Spleen (tissue), 11 donors: ENCODE results near the gene FBXO28. TPM values are rescaled to one million over a fixed set of nuclear protein-coding genes. Genes with fewer than 3 reads are reported as not detected.

Experiments
- DNase-seq: peaks from one replicate; pipeline ENCODE4 v3.0.0-alpha.2; 2020
- H3K27ac ChIP-seq, 8 donors: fragments of 200-600 bp; sonication (generic) in 7 of 8; 1 replicate in 4 of 8; 2 replicates in 4 of 8; pipeline versions ENCODE4 v1.5.0 to v1.8.0; 2016 to 2021; ENCODE audit warnings: inconsistent platforms in 4 of 8, mild to moderate bottlenecking in 4 of 8, moderate library complexity in 1 of 8
- H3K27me3 ChIP-seq, 7 donors: fragments of 200-600 bp; sonication (generic) in 6 of 7; replicated peaks in 1 of 7; 1 replicate in 4 of 7; 2 replicates in 3 of 7; pipeline versions ENCODE4 v1.5.0 to v1.8.0; 2016 to 2021; ENCODE audit warnings: inconsistent platforms in 3 of 7, mild to moderate bottlenecking in 1 of 7
- H3K36me3 ChIP-seq, 6 donors: fragments of 200-600 bp; sonication (generic) in 5 of 6; 1 replicate in 4 of 6; 2 replicates in 2 of 6; pipeline versions ENCODE4 v1.5.0 to v1.8.0; 2016 to 2021; ENCODE audit warnings: inconsistent platforms in 2 of 6
- H3K4me1 ChIP-seq, 6 donors: fragments of 200-600 bp; sonication (generic) in 5 of 6; 1 replicate in 3 of 6; 2 replicates in 3 of 6; pipeline versions ENCODE4 v1.5.0 to v1.8.0; 2016 to 2021; ENCODE audit warnings: inconsistent platforms in 3 of 6
- H3K4me3 ChIP-seq, 8 donors: fragments of 200-600 bp; sonication (generic) in 7 of 8; 1 replicate in 4 of 8; 2 replicates in 4 of 8; pipeline versions ENCODE4 v1.5.0 to v1.8.0; 2016 to 2021; ENCODE audit warnings: inconsistent platforms in 4 of 8, mild to moderate bottlenecking in 4 of 8, moderate library complexity in 2 of 8
- H3K9me3 ChIP-seq, 8 donors: fragments of 200-600 bp; sonication (generic) in 7 of 8; 1 replicate in 4 of 8; 2 replicates in 4 of 8; pipeline versions ENCODE4 v1.5.0 to v1.8.0; 2016 to 2021; ENCODE audit warnings: inconsistent platforms in 4 of 8
- CTCF ChIP-seq, 11 experiments: fragments of 200-600 bp in 7 of 11; fragments of 450-650 bp in 4 of 11; sonication (generic) in 4 of 11; IDR thresholded peaks in 8 of 11; conservative IDR thresholded peaks in 3 of 11; 1 replicate in 7 of 11; 2 replicates in 4 of 11; pipeline versions ENCODE4 v1.4.0 to v1.8.0; 2016 to 2021; ENCODE audit warnings: antibody characterized with exemption in 11 of 11, inconsistent platforms in 4 of 11, mild to moderate bottlenecking in 1 of 11
- POLR2A ChIP-seq, 3 donors: fragments of 450-650 bp; IDR thresholded peaks; one replicate each; pipeline ENCODE4 v1.5.1; 2017; ENCODE audit warnings: antibody characterized with exemption in 3 of 3, mild to moderate bottlenecking in 1 of 3
- POLR2AphosphoS5 ChIP-seq, 3 donors: sonication (generic); formaldehyde crosslinking; IDR thresholded peaks; one replicate each; pipeline ENCODE4 v1.5.1; 2017; ENCODE audit warnings: antibody characterized with exemption in 3 of 3
- WGBS, 5 donors: extraction: QIAGEN DNeasy Blood & Tissue Kit in 3 of 5; methylation state at CpG; one replicate each; pipeline versions ENCODE4 v1.1.5 to v1.1.7; 2013 to 2018; 5-methylcytosine and 5-hydroxymethylcytosine counted together
- intact Hi-C: fragments of 100-400 bp; cut with DNase I; formaldehyde crosslinking; loops from one replicate; pipeline ENCODE4 v1.15.0; 2023; ENCODE audit warnings: low total_unique reads
- polyA plus RNA-seq, 3 donors: library from polyadenylated mRNA; stranded (reverse); fragments of 200-250 nt; gene quantifications; one replicate each; pipeline ENCODE4 v1.2.1, GENCODE V29; 2013
- total RNA-seq, 7 donors: library from RNA; depleted of rRNA in 3 of 7; stranded (reverse); fragments of >200 nt in 3 of 7; fragmentation: NEBNext Ultra II Directional in 4 of 7; extraction: Animal tissue kit (Norgen Biotek cat#: 25700) in 4 of 7; gene quantifications; one replicate each; pipeline versions ENCODE4 v1.1.0 to v1.2.1, GENCODE V29; 2016 to 2021
- donor health status: healthy with polysubstance abuse.
- donor health status: DM: no; HTN: no; CAD: no; lungs with moderate emphysema.
- donor health status: DM: no; HTN: no; CAD: no.
- donor health status: Bipolar disorder and iron deficiency.
- donor health status: healthy.
- donor health status: DM: no; HTN: no; CAD: no.
- donor health status: DM: yes; HTN: yes; CAD: no.

The FBXO28 gene
- total and polyA plus RNA-seq, 10 donors, result 7.3 to 34.5 (median 25.9) TPM

DNA sequence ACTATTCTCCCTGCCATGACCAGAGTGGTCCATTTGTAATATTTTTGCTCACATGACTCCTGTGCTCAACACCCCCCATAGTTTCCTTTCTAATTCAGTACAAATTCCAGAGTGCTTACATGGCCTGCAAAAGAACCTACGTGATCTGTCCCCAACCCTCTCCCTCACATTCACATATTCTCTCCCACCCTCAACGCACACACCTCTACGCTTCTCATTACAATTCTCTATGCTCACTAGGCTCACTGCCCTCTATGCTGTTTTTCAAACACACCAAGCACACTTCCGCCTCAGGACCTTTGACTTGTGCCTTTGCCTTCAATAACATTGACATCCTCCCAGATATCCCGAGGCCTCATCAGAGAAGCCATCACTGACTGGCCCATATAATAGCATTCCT, 23.8 kb upstream of the FBXO28 start:
- no peaks in the 10 kb centered on the region for H3K4me1 ChIP-seq
- H3K27ac ChIP-seq, result no peak overlapping the region
- no peak for TF ChIP-seq POLR2A (IDR thresholded peaks at IDR 0.05)
- no peak for TF ChIP-seq POLR2AphosphoS5 (IDR thresholded peaks at IDR 0.05)
- no peak for TF ChIP-seq CTCF (IDR thresholded peaks at IDR 0.05 in 8 of 11, conservative IDR thresholded peaks at IDR 0.05 in 3 of 11)
- DNase-seq, result no peak
- 84 to 92% (median 89%) methylated on average over 5 of the region's 5 CpGs for WGBS, 5 donors
- intact Hi-C loops, result no loop called here
- no peaks in the 10 kb centered on the region for H3K36me3 ChIP-seq
- no peak overlapping the region for H3K4me3 ChIP-seq
- H3K27me3 ChIP-seq, result peaks cover 0 to 5% (median 0%) of the 10 kb centered on the region in 7 donors
- H3K9me3 ChIP-seq, result no peaks in the 10 kb centered on the region

DNA sequence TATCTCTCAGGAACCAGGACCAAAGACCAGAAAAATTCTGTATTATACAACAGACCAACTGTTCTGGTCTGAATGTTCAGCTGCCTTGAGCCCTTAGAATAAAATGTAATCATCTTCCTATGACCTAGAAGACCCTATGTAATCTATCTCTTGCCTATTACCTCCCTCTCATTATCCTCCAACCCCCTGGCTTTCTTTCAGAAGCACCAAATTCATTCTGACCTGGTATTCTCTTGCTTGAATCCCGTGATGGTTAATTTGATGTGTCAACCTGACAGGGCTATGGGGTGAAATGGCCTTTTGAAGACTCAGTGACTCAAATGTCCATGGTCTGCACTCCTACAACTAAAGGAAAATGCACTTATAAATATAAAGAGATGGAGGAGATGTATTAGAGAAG, 21.8 kb upstream of the FBXO28 start:
- no peaks in the 10 kb centered on the region for H3K36me3 ChIP-seq
- TF ChIP-seq POLR2AphosphoS5 (IDR thresholded peaks at IDR 0.05), result no peak
- no peak overlapping the region for H3K27ac ChIP-seq
- 71 to 90% (median 87%) methylated on average over 1 of the region's 1 CpG for WGBS, 5 donors
- intact Hi-C loops, result no loop called here
- H3K27me3 ChIP-seq, result peaks cover 0 to 5% (median 0%) of the 10 kb centered on the region in 7 donors
- no peak overlapping the region for H3K4me3 ChIP-seq
- H3K9me3 ChIP-seq, result no peaks in the 10 kb centered on the region
- no peak for DNase-seq
- no peaks in the 10 kb centered on the region for H3K4me1 ChIP-seq

- Histone ChIP-seq H3K9me3 (no peaks in the 10 kb centered on the region), H3K36me3 (no peaks in the 10 kb centered on the region), H3K27me3 (peaks cover 0 to 5% (median 0%) of the 10 kb centered on the region in 7 donors), H3K4me1 (no peaks in the 10 kb centered on the region), H3K27ac (no peak overlapping the region), H3K4me3 (no peak overlapping the region)
- intact Hi-C loops, result no loop called here
- WGBS, 5 donors, result 60 to 83% (median 73%) methylated on average over 2 of the region's 2 CpGs
- TF ChIP-seq CTCF (IDR thresholded peaks at IDR 0.05 in 8 of 11, conservative IDR thresholded peaks at IDR 0.05 in 3 of 11), result no peak
- TF ChIP-seq POLR2AphosphoS5 (IDR thresholded peaks at IDR 0.05), result no peak
- no peak for TF ChIP-seq POLR2A (IDR thresholded peaks at IDR 0.05)
- DNase-seq, result no peak
These were observed 21.3 kb upstream of the FBXO28 start for GRCh38 chr1:224092601-224093000.

- 65 to 94% (median 81%) methylated on average over 1 of the region's 1 CpG for WGBS, 5 donors
- intact Hi-C loops, result no loop called here
- Histone ChIP-seq H3K4me3 (no peak overlapping the region), H3K27me3 (peaks cover 0 to 5% (median 0%) of the 10 kb centered on the region in 7 donors), H3K4me1 (no peaks in the 10 kb centered on the region), H3K9me3 (no peaks in the 10 kb centered on the region), H3K27ac (no peak overlapping the region), H3K36me3 (no peaks in the 10 kb centered on the region)
- no peak for TF ChIP-seq POLR2AphosphoS5 (IDR thresholded peaks at IDR 0.05)
- no peak for TF ChIP-seq POLR2A (IDR thresholded peaks at IDR 0.05)
- TF ChIP-seq CTCF (IDR thresholded peaks at IDR 0.05 in 8 of 11, conservative IDR thresholded peaks at IDR 0.05 in 3 of 11), result no peak
- no peak for DNase-seq
These were observed 18.6 kb upstream of the FBXO28 start for GRCh38 chr1:224095339-224095738.

DNA sequence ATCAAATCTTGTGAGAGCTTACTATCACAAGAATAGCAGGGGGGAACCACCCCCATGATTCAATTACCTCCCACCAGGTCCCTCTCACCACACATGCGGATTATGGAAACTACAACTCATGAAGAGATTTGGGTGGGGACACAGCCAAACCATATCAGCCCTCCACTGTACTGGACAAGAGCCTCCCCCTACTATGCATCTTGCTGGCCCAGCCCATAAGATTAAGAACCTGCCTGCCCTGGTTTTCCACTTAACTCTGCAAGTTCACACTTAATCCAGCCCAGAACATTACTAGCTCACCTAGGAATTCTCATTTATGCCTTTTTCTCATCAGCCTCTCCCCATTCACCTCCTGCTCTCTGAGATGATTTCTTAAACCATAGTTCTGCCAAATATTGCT, 18.0 kb upstream of the FBXO28 start:
- Histone ChIP-seq H3K27me3 (peaks cover 0 to 5% (median 0%) of the 10 kb centered on the region in 7 donors), H3K27ac (no peak overlapping the region), H3K4me3 (no peak overlapping the region), H3K9me3 (no peaks in the 10 kb centered on the region), H3K4me1 (no peaks in the 10 kb centered on the region), H3K36me3 (no peaks in the 10 kb centered on the region)
- 81 to 100% (median 96%) methylated on average over 1 of the region's 1 CpG for WGBS, 5 donors
- DNase-seq, result no peak
- TF ChIP-seq CTCF (IDR thresholded peaks at IDR 0.05 in 8 of 11, conservative IDR thresholded peaks at IDR 0.05 in 3 of 11), result no peak
- no peak for TF ChIP-seq POLR2A (IDR thresholded peaks at IDR 0.05)
- intact Hi-C loops, result no loop called here
